RKO (cell line): ENCODE results near the gene CACNA1C.

Experiments used
- DNase-seq: peaks from one replicate; pipeline ENCODE4 v3.0.0-alpha.2; 2016; ENCODE audit warnings: low spot score

CACNA1C gene

DNA sequence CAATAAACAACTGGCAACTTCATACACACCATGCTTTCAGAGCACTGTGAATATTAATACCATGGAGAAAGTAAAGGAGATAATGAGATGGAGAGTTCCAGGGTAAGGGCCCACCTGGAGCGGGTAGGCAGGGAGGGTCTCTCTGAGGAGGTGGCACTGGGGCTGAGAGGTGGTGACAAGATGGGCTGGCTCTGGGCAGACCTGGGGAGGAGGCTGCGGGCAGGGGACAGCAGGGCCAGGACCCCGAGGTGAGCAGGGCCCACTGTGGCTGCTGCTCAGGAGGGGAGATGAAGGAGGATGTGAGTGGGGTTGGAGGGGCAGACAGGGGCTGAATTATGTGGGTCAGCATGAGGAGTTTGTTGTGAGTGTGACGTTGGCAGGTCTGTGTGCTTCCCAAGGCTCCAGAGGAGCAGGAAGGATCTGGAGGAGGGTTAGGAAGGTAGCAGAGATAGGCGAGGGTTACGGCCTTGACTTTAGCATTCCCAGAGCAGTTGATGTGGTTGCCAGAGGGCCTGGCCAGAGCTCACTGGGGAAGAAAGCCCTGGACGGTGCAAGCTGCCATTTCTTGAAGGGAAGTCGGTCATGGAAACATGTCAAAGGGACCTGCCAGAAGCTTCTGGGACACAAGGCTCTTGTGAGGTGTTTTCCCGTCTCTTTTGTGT lies 88.2 kb downstream of the CACNA1C start:
- DNase-seq, result no peak

DNA sequence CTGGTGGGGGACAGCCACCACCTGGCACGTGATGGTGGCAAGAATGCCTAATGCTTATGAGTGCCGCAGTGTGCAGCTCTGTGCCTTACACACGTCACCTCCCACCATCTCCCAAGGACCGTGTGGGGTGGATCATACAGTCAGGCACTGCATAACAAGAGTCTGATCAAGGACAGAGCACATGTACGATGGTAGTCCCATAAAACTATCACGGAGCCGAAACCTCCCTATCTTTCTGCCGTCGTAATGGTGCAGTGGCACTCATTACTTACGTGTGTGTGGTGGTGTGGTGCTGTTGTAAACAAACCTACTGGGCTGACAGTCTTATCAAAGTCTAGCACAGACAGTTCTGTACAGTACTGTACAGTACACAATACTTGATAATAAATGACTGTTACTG lies 89.3 kb downstream of the CACNA1C start:
- no peak for DNase-seq

DNA sequence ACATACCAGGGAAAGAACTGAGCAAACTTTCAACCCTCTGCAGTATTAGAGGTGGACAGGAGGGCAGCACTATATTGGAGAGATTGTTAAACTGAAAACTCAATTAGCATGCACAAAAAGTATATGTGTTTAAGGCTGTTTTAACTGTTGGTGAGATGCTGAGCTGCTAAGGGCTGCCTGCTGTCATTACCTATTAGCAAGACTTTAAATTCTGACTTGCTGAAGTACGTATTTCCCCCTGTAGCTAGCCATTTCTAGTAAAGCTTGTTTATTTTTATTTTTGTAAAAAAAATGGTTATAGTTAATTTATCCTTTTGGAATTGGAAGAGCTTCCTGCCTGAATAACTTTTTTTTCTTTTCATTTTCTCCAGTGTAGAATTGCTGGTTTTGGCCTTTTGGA lies 92.2 kb downstream of the CACNA1C start:
- DNase-seq, result no peak

DNA sequence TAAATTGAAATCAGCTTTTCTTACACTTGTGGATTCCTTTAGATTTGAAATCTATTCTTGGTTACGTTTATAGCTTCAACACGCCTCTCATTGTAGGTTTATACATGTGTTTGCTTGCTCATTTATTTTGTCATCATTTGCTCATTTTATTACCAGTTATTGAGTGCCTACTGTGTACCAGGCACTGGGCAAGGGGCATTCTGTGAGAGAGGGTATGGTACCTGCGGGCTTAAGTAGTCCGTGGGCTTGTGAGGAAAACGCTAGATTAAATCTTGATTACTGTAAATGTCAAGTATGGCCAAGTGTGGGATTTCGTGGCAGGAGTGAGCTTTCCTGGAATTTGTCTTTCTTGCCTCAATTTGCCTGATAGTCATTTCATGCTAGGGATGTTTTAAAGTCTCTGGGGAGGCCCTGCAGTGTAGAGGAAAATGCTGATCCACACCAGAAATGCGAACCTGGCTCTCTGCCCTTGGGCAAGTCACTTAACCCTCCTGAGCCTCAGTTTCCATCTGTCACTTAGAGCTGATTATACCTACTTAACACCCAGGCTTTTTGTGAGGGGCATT lies 92.7 kb downstream of the CACNA1C start:
- no peak for DNase-seq

DNA sequence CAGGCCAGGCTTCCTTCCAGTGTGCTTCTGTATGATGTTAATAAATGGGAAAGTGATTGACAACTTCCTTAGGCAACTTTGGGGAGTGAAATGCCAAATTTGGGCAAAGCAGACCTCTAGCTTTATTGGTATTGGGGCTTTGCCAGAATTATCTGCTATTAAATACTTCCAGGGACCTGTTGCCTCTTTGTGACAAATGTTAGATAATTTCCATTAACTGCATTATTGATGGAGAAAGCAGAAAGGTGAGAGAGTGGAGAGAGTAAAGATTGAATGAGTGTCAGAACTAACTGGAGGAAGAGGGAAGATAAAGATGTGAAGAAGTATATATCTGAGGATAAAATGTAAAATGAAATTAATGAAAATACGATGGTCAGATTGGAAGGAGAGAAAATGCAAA lies 94.5 kb downstream of the CACNA1C start:
- DNase-seq, result no peak

DNA sequence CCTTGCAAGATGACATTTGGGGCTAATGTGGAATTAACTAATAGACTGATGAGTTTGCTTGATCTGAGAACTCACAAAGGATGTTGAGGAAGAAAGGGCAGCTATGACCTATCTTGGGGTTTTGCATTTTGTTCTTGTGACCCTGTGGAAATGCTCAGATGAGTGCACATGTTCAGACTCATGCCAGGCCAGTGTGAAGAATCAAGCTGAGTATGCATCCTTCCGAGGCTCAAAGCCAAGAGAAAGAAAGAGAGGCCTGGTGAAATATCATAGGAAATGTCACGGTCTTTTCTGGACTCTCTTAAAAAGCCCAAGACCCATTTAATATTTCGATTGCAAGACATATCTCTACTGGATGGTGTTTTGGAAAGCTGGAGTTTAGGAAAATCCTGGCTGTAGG lies 96.3 kb downstream of the CACNA1C start:
- DNase-seq, result no peak

DNA sequence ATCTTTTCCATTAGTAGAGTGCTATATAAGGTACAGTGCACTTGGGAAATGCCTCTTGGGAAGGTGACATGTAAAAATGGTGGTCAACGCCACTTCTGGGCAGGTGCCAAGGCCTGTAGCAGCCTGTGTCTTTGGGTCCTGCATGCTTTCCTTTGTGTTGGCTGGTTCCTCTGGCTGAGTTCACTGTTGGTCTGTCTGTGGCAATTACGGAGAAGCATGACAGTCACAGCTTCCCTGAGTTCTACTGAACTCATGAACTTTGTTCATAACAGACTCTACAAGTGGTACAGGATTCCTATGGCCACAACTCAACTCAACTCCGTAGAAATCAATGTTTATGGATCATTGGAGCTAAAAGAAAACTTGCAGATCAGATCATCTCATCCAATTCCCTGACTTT lies 98.0 kb downstream of the CACNA1C start:
- no peak for DNase-seq

DNA sequence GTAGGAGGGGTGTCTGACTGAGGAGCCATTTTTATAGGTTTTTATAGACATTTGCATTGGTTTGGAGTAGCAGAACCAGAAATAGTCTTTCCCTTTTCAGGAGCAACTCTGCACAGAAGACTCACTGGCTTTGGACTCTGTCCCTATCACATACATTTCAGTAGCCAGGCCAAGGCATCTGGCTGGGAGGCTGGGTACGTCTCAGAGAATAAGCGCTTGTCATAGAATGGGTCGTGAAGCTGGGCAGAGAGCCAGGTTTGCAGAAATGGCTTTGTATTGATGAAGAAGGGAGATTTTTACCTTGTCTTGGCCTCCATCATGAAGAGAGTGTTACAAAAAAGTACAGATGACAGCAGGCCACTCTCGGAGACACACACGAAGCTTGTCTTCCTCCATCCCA lies 98.6 kb downstream of the CACNA1C start:
- DNase-seq, result no peak

DNA sequence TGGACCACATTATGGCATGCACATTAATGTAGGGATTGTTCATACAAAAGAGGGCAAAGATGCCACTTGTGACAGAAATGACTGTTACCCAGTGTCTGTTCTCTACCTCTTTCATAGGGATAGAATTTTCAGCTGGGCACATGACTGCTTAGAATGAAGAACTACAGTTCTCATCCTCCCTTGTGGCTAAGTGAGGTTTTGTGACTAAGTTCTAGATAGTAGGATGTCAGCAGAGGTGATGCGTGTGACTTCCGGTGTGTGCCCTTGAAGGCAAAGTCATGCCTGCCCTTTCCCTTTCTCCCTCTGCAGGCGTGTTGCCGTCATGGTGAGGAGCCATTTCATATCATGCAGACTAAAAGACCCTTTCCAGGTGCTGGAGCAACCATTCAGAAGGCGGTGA lies 99.3 kb downstream of the CACNA1C start:
- DNase-seq, result peak; percentile 6

DNA sequence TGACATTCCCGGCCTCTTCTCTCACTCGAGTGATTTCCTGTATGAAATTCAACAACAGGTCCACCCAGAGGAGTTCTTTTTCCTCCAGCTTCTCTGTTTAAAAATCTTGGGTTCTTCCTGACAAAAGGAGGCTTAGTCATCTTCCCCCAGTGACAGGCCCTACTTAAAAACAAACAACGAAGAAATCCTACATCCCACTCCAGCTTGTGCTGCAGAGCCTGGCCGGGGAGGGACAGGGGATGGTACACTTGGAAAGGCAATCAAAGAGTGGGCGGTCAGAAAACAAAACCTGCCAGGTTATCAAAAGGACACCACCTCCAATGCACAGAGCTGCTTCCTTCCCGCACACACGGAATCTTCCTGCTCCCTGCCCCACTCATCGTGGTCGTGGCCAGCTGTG lies 101.3 kb downstream of the CACNA1C start:
- no peak for DNase-seq

DNA sequence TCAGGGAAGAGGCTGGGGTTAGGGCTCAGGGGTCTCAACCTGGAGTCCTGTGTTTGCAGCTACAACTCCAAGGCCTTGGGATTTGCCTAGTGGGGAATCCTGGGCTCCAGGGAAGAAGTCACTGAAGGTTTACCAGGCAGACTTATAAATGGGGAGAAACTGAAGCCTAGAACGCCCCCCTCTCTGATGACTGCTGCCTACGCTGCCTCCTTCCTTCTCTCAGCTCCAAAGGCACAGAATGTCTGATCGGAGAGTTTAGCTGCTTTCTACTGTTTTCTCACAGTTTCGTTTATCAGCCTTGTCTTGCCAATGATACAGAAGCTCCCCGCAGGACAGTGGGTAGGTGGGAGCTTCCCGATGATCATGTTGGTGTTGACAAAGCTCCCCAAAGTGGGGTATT lies 101.7 kb downstream of the CACNA1C start:
- no peak for DNase-seq

DNA sequence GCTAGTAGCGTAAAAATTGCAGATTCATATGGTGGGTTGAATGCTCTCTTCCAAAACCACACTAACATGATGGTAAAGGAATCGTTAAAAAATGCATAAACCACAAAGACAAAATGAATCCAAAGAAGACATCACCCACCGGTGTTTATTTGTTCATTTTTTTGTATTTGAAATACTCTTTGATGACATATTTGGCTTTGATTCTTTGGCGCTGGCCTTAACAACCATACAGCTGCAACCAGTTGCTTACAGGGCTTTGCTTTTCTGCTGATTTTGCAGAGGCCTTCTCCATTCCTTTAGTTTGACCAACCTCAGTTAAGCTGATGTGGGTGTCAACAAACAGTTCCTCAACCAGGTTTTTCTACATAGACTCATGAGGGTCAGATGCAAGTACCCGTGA lies 103.5 kb downstream of the CACNA1C start:
- no peak for DNase-seq

DNA sequence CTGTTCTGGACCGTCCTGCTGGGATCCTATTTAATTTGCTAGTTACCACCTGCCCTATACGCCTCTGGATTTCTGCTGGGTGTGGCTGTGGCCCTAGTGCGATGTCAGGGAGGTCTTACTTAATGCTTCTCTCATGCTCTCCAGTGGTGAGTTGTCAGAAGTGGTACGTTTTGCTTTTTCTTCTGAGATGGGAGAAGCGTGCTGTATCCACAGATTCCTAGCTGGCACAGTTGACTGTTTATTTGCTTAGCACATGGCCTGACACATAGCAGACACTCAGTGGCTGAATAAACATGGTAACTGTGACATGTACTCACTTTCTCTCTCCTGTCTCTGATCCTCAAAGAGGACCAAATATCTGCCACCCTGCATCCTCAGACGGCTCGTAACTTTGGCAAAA lies 107.3 kb downstream of the CACNA1C start:
- DNase-seq, result no peak

DNA sequence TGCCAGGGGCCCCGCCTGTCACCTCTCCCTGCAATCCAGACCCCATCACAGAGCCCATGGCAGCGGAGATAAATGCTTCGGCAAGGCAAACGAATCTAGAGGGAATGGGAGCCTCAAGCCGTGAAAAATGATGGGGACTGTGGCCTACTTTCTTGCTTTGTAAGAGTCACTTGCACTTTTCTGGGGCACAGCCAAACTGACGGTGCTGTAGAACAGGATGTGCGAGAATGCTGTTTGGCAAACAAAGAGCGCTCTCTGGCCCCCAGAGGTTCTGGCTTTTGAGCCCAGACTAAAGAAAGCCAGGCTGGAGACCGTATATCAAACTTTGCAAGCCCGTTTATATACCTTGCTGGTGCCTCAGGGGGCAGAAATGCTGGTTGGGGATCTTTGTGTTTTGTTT lies 108.7 kb downstream of the CACNA1C start:
- DNase-seq, result no peak

DNA sequence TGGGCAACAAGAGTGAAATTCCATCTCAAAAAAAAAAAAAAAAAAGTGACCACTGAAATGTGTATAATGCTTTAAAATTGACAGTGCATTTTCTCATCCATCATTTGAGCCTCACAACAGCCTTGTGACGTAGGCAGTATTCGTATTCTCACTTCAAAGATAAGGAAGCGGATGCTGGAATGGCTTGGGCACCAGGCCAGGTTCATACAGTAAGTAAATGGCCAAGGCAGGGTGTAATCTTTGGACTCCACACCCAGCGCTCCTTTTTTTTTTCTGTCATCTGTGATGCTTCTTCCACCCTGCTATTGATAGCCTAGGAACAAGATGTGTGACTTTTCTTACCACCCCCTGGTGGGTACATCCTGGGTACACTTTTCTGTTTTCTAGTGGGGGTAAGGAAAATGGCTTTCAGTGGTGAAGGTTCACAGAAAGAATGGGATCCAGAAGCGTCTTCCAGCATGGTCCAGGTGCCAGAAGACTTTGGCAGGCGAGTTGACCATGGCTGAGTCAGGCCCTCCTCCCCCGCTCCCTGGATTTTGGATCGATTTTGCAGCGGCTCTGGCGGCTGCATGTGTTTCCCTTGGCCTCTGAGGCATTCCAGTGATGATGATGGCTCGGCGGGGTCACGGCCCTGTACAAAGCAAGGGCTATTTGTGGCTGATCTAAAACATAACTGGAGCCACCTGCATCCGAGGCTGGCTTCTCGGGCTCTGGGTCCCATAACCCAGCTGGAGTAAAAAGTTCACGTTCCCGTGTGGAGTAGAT lies 110.6 kb downstream of the CACNA1C start:
- DNase-seq, result no peak

DNA sequence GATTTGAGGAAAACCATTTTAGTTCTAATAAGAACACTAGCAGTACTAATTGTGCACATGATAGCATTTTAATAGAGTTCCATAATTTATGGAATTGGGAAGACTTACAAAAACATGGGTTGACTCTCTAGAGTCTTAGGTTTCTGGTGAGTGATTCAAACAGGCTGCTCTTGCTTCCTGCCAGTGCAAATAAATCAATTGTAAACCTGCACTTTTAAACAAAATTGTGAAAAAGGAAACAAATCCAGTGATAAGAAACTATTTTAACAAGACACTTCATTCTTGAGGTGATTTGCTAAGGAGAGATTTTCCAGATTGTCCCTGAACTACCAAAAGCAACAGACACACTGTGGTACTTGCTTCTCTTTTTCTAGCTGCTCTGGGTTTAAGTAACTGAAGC lies 112.2 kb downstream of the CACNA1C start:
- no peak for DNase-seq

DNA sequence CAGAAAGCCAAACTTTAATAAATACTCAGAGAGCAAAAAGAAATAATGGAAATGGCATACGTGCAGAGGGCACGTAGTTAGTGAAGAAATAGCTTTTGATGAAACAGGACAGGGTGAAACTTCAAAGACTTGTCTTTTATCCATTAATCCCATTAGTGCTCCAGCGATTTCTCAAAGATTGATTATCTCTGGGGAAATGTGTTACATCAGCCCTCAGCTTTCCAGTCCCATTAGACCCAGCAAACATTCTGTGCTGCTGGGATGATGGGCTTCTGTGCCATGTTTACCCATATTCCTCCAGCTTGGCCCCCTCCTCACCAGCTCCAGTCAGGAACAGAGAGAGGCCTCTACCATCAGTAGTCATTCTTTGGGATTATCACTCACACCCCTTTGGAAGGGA lies 113.1 kb downstream of the CACNA1C start:
- DNase-seq, result no peak

DNA sequence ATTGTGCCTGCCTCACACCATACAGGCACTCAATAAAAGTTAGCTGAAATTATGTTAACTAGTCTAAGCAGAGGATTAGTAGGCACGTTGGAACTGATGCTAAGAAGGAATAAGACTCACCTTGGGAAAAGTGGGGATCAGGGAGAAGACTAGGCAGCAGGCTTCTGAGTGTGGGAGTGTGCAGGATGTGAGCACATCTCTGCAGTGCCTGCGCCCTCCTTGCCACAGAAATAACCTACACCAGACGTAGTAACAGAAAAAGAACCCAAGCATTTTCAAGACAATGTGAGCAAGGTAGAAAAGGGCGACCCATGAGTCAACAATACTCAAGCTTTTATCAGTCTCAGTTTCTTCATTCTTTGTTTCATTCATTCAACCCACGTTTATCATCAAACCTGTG lies 113.9 kb downstream of the CACNA1C start:
- DNase-seq, result no peak

DNA sequence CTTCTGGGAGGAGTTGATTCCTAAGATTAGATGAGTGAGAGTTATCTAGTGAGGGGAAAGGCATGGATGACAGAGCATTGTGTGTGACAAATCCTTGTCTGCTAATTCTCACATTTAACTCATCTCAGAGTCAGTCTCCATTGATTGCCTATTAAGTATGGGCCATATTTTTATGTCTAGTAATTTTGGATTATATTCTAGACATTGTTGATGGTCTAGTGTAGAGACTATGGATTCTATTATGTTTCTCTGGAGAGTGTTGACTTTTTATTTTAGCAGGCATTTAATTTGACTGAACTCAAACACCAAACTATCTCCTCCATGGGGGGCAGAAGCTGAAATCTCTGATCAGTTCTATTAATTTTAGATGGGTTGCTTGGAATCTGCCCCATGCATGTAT lies 114.4 kb downstream of the CACNA1C start:
- DNase-seq, result no peak

DNA sequence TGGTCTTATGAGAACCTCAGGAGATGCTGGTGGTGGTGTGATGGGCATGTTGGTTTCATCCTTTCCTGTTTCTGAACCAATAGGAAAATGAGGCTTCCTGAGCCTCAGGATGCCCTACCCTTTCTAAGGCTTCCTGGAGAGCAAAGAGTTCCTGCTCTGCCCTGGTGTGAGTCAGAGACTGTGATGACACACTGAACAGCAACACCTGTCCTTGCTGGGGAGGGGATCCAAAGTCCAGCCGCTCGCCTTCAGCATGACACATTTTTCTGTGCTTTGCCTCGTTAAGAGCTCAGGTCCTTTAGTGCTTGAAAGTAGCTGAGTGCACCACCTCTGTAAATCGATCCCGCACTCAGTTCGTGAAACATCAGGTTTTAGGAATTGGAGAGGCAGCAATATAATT lies 116.0 kb downstream of the CACNA1C start:
- DNase-seq, result peak; percentile 38

DNA sequence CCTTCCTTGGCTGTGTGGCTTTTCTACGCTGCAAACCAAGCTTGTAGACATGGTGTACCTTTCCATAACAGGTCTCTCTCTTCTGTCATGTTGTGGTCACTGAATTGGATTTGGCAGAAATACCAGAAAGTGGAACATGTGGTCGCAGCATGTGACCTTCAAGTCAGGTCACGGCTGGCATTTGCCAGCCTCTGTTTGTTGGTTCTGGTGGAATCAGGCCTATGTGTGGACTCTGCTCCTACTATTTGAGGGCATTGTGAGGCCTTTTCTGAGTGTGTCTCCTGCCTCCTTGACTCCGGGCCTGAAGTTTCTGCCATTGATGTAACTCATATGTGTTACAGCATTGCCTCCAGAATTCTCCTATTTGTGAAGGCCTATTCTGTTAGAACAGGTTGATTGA lies 116.7 kb downstream of the CACNA1C start:
- DNase-seq, result no peak

DNA sequence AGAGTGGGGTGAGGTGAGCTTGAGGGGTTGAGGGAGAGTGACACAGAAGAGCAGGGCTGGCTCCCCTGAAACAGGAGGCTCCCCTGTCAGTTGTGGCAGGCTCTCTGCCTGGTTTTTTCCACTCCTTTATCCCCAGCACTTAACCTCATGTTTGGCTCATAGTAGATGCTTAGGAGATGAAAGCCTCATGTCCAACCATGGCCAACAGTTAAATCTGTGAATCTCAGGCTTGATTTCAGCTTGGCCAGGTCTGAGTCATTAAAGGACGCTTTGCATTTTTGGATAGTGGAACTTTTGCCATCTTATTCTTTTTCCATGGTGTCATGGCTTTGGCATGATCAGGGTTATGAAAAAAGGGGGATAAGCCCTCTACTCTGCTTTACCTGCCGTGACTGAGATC lies 117.2 kb downstream of the CACNA1C start:
- no peak for DNase-seq

DNA sequence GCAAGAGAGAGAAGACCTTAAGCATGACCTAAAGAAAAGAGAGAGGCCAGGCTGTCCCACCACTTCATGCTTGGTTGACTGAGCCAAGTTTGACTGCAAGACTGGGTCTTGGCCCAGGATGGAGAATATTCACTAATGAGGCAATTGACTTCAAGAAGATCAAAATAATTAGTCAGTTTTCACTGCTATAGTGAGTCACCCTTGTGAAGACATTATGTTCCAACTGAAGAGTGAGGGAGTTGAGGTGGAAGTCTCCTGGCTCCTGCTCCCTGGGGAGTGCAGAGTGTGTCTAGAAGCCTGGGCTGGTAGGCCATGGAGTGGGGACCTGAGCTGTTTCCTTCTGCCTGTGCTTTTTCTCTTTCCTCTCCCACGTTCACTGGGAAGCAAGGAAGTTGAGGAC lies 117.6 kb downstream of the CACNA1C start:
- DNase-seq, result no peak
